ENCODE results near the gene IL24. TPM values are rescaled to one million over a fixed set of nuclear protein-coding genes. Genes with fewer than 3 reads are reported as not detected.

The IL24 gene
- total RNA-seq, 1 experiment from 2014 or later, result not detected

GRCh38 chr1:206937425-206937824 lies 40.2 kb downstream of the IL24 start:
- no peak overlapping the region for H2AFZ ChIP-seq (ENCODE audit: low read depth, low read length, poor library complexity, severe bottlenecking)
- ATAC-seq (no peak), DNase-seq (ENCODE audit: low read depth, low spot score) (no peak)
- H3K4me2 ChIP-seq (ENCODE audit: low read length), result no peak overlapping the region
- no peaks in the 10 kb centered on the region for H4K20me1 ChIP-seq (ENCODE audit: insufficient read depth)
- no peaks in the 10 kb centered on the region for H3K4me1 ChIP-seq (ENCODE audit: control insufficient read depth in 1 of 2, insufficient read depth in 2 of 2, low read length in 2 of 2)
- ChIA-PET POLR2A (no interaction called here), RAD21 (ENCODE audit: low non-redundant PET in 1 of 2, low total read pairs in 2 of 2, uncharacterized antibody in 2 of 2, unreplicated experiment in 2 of 2) (no interaction called here), CTCF (interaction anchor here (1.3 to 2.5 kb wide), 2 partner anchors 8 to 44 kb away, joined by 4 to 14 read pairs; partner anchors contain the start of gene PIGR)
- BruUV-seq (replicated peaks), result no TSS peak
- no peaks in the 10 kb centered on the region for H3K9me2 ChIP-seq (ENCODE audit: insufficient read depth)
- H3K27ac ChIP-seq (ENCODE audit: low read depth, low read length), result no peak overlapping the region
- intact Hi-C loops (cut with micrococcal nuclease), result no loop called here
- no peak for TF ChIP-seq RAD21 (IDR thresholded peaks at IDR 0.05; ENCODE audit: low read depth)
- no peak for TF ChIP-seq POLR2A (IDR thresholded peaks at IDR 0.05; ENCODE audit: borderline replicate concordance, extremely low read depth, insufficient read depth, insufficient read length)
- TF ChIP-seq ZNF274 (IDR thresholded peaks at IDR 0.05; ENCODE audit: low read depth, low read length), result no peak
- TF ChIP-seq CEBPB (IDR thresholded peaks at IDR 0.05; ENCODE audit: low read depth), result no peak
- no peak for TF ChIP-seq TCF7L2 (IDR thresholded peaks at IDR 0.05; ENCODE audit: borderline replicate concordance, extremely low read depth, insufficient read depth, insufficient read length)
- TF ChIP-seq ELF1 (IDR thresholded peaks at IDR 0.05; ENCODE audit: borderline replicate concordance, low read depth), result no peak
- no peak for TF ChIP-seq CTCF (IDR thresholded peaks at IDR 0.05 in 2 of 3, conservative IDR thresholded peaks at IDR 0.05 in 1 of 3; ENCODE audit: borderline replicate concordance in 1 of 3, insufficient read depth in 1 of 3, low read depth in 2 of 3, low read length in 2 of 3)
- no peak for TF ChIP-seq EZH2phosphoT487 (IDR thresholded peaks at IDR 0.05; ENCODE audit: borderline replicate concordance)
- TF ChIP-seq ZBTB33 (IDR thresholded peaks at IDR 0.05; ENCODE audit: extremely low read depth, insufficient replicate concordance, low read length), result no peak
- no peak for TF ChIP-seq JUND (IDR thresholded peaks at IDR 0.05)
- no peaks in the 10 kb centered on the region for H3K9me3 ChIP-seq (ENCODE audit: control insufficient read depth in 1 of 2, insufficient read depth in 1 of 2, low read depth in 1 of 2, low read length in 2 of 2)
- no peak overlapping the region for H3K4me3 ChIP-seq (replicated peaks in 1 of 2; ENCODE audit: low read depth in 1 of 2, low read length in 2 of 2)
- H3K36me3 ChIP-seq (ENCODE audit: control insufficient read depth in 1 of 2, insufficient read depth in 2 of 2, low read length in 2 of 2), result no peaks in the 10 kb centered on the region
- no peak overlapping the region for H3K9ac ChIP-seq (ENCODE audit: low read length)
- no peaks in the 10 kb centered on the region for H3K79me2 ChIP-seq (ENCODE audit: insufficient read depth, low read length)
- H3K27me3 ChIP-seq (ENCODE audit: insufficient read depth, low read length), result 0 out of 2 replicates have a peak, but pooled peaks cover under 1% of the 10 kb centered on the region
